Vagina (tissue), 2 donors: Measurements from ENCODE around the gene PLEK2. TPM values are rescaled to one million over a fixed set of nuclear protein-coding genes. Genes with fewer than 3 reads are reported as not detected.

Experiments used
- microRNA-seq: library from miRNA; unstranded; fragments of <30 nt; microRNA quantifications from one replicate; pipeline ENCODE4, GENCODE V29; 2017; ENCODE audit warnings: borderline number of aligned reads, borderline replicate concordance
- small RNA-seq: library from RNA; depleted of rRNA; stranded (forward); fragments of <200 nt; gene quantifications from one replicate; pipeline ENCODE3, GENCODE V24; 2016
- total RNA-seq: library from RNA; depleted of rRNA; stranded (reverse); fragments of >200 nt; gene quantifications from one replicate; pipeline ENCODE4 v1.2.3, GENCODE V29; 2016

PLEK2 gene
- total RNA-seq, 1 donor from 2014 or later, result 4.4 TPM

Small RNA genes lying within 50 kb of the gene (microRNA-seq; reads per million reads assigned to microRNA genes)
- gene MIR5694, result not detected

Small RNA genes lying within 50 kb of the gene (small RNA-seq; reads per million reads assigned to genes)
- not detected for gene MIR5694
- not detected for gene RF00019

Other genes with a start within 250 kb of the PLEK2 start
- gene GARIN2, start 222.7 kb downstream of the PLEK2 start, total RNA-seq, result not detected
- gene PALS1, start 170.7 kb downstream of the PLEK2 start, total RNA-seq, result 20.6 TPM
- 23.8 TPM for gene ATP6V1D, start 52.4 kb downstream of the PLEK2 start, total RNA-seq
- gene EIF2S1, start 51.8 kb downstream of the PLEK2 start, total RNA-seq, result 30.4 TPM
- 9.8 TPM for gene TMEM229B, start 76.6 kb upstream of the PLEK2 start, total RNA-seq
- gene PLEKHH1, start 121.1 kb upstream of the PLEK2 start, total RNA-seq, result 2.5 TPM
- 24.1 TPM for gene PIGH, start 188.1 kb upstream of the PLEK2 start, total RNA-seq
- 14.2 TPM for gene ARG2, start 207.8 kb upstream of the PLEK2 start, total RNA-seq